Stimulated activated CD4-positive, alpha-beta T cell treated with anti-CD3 and anti-CD28 coated beads, Interleukin-15, amount 100 ng/mL, for 1 hour (primary cell): ENCODE data around the gene ETV3.
A peak's percentile ranks its signal among the peaks of the same experiment; 100 is the strongest.
"Not testable (repeated sequence)": the region's sequence is repeated elsewhere in the genome, so short reads cannot be mapped to it uniquely, and the experiment has no call there.

Experiments used
- DNase-seq, 2 donors: peaks; one replicate each; pipeline ENCODE4 v3.0.0-alpha.2; 2020; ENCODE audit warnings: low read depth in 1 of 2, low spot score in 1 of 2

The ETV3 gene

DNA sequence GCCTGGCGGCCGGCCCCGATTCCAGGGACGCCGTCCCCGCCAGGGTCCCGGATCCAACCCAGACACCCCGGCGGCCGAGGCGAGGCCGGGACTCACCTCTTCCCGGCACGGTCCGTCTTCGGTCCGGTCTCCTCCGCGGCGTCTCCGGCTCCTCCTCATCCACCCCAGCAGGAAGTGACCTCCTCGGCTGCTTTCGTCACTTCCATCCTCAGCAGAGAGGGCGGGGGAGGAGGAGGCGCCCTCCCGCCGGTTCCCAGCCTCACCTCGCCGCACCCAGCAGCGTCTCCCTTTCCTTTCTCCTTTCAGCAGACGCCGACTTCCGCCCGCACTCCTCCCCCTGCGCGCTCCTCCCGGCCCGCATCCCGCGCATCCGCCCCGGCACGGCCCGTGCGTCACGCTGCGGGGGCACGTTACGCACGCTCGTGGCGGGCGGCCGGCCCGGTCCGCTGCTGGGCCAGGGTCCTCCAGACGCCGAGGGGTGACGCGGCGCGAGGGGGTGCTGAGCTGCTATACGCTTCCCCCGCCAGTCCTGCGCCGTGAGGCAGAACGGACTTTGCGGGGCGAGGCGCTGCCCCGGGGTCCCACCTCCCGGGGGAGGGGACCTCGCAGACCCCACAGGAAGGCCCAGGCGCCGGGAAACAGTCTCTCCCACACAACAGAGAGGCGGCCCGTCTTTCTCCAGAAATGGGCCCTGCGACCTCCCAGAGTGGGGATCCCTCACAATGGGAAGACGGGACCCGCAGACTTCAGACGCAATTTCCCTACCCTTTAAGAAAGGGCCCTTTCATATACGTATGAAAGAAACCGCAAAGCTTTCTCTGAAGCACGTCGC, at the start of gene ETV3:
Gene ETV3 (minus strand): TSS at position 176 of the 832 bp plus-strand sequence. CDS start 2,043 bp downstream, outside the sequence.
- peak; percentile 66 to 67 for DNase-seq

DNA sequence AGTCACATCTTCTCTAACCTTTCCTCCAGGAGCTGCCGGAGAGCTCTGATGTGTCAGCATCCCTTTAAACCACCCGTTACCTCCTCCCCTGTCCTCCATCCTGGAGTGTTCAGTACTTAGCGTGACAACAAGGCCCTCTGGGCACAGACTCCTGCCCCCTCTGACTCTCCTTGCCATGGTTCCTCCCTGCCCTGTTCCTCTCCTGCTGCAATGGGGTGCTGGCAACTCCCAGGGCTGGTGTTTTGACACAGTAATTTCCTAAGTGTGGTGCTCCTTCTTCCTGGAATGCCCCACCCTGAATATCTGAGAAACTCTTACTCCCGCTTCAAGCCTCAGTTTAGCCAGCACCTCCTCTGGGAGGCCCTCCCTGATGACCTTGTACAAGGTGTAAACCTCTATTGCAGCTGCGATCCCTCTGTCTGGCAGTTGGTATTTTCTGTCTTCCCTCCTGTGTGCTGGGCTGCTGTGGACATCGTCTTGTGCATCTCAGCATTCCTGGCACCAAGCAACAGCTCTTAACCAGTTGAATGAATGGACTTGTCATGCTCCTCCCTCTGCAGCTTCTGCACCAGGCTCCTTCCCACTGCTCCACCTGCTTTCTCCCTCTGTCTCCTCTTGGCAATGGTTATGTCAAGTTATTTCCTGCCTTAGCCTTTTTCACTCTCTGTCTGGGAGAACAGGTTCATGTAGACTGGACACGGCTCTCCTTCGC, 48.2 kb upstream of the ETV3 start:
- no peak for DNase-seq

DNA sequence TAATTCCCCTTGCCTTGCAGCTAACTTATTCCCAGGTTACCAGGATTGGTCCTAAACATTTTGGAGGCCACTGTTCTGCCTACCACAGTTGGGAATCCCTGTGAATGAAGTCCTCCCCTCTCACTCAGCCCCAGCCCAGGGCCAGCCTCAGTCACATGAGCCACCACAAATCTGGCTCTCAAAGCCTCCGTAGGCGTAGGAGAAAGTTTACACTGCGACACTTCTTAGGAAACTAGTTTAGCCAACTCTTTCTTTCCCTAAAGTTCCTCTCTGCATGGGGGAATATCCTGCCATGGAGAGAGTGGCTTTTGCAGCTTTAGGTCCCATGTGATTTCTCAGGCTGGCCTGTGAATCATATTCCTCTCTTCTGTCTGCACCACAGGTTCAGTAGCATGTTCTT, 45.7 kb upstream of the ETV3 start:
- no peak for DNase-seq

DNA sequence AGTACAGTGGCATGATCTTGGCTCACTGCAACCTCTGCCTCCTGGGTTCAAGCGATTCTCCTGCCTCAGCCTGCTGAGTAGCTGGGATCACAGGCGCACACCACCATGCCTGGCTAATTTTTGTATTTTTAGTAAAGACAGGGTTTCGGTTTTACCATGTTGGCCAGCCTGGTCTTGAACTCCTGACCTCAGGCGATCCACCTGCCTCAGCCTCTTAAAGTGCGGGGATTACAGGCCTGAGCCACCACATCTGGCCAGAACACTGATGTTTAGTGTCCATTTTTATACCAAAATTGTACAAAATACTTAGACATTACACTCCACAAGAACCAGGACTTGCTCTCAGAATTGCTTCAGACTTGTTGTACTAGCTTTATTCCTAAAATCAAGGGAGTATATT, 44.2 kb upstream of the ETV3 start:
- not testable (repeated sequence) for DNase-seq

DNA sequence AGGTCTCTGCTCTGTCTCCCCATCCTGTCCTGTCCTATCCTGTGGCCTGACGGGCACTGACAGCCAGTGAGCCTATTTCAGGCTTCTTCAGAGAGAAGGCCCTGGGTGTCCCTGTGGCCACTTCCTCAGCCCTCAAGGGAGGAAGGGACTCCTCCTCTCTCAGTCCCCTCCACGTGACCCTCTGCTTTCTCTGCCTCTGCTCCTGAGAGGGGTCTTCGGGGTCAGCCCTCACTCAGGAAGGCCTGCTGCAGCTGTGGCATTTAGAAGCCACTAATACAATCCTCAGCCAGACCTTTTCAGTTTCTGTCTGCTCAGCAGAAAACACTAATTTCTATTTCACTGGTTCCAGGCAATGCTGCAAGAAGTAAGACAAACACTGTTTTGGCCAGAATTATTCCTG, 43.6 kb upstream of the ETV3 start:
- no peak for DNase-seq

DNA sequence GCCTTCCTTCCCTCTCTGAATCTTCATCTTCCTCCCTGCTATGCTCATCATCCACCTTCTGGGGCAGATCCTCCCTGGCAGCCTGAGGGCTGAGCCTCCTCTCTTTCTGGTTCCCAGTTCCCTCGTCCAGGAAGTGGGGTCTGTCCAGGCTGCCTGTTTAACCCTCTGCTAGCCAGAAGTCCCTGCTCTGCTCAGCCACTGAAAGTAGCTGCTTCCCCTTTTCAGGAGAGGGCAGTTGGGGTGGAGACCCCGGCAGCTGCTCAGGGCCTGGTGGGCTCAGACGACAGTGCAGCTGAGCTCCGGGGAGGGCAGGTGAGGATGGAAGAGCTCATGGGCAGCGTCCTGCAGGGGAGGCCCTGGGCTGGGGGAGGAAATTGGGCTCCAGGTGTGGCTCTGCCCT, 43.1 kb upstream of the ETV3 start:
- no peak for DNase-seq

DNA sequence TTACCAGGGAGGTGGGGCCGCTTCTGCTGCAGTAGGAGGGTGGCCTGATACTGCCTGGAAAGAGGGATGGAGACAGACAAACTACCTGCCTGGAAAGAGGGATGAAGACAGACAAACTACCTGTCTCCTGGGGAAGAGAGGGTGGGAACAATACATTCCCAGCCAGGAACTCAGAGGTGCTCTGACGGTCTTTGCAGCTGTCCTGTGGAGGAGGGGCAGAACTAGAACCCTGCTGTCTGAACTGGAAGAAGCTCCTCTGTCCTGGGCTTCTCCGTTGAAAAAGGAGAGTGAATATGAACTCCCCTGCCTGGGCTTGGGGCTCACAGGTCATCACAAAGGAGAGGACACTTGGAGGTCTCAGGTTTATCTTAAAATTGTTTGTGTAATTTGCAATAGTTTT, 40.3 kb upstream of the ETV3 start:
- DNase-seq = no peak

DNA sequence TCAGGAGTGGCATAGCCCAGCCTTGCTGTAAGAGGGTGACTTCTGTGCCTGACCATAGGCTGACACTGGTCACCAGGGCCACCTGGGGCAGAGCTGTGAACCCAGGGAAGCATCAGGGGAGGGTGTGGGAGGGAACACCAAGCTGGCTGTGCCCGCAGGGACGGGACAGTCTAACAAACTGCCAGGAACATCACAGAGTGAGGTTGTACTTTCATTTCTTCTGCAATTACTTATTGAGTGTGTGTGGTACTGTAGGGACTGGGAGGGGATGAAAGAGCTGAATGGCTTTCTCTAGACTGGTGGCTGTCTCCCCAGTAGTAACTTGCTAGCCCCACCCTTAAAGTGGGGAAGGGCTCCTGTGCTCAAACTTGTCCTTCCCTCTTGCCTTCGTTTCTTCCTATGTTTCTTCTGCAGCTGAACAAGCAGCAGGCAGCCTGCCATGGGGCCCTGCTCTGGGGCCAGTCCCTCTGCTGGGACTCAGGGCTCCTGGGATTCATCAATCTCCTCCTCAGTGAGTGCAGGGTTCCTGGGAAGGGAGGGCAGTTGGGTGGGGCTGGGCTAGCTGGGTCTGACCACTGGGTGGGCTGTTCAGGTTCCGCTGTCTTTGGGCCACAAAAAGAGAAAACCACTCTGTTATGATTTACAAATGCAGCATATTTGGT, 39.7 kb upstream of the ETV3 start:
- no peak for DNase-seq

DNA sequence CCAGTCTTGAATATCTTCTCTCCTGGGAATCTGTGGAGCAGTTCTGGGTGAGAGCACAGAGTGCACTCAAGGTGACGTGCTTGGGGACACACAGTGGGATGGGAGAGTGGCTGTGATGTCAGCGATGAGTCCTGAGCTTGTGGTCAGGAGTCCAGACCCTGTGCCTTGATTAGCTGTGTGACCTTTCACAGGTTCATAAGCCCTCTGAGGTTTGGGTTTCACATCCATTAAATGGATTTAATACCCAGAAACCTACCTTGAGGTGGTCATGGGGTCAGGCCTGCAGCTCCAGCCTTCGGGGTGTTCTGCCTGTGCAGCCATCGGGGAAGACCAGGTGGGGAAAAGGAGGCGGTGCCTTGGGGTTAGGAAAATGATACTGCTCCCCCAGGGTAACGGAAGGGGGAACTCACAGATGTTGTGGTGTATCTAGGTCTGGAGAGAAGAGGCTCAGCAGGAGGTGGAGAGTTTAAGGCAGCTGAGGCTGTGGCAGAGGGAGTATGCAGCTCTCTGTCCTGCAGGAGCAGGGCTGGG, 38.5 kb upstream of the ETV3 start:
- no peak for DNase-seq

DNA sequence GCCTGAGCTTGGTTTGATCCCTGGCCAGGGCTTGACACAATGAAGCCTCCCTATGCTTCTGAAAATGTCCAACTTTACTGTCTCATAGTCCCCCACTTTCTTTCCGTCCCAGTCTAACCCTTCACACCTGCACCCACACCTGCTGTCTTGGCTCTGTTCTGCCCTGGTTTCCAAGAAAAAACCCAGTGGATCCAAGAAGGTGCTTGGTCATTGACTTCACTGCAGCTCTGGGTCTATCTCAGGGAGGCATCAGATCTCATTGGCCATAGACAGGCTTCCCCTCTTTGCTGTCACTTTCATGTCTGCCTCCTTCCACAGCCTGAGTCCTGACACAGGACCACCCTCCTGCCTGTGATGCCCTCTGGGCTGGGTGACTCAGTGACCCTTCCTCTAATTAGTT, 37.8 kb upstream of the ETV3 start:
- DNase-seq = no peak

DNA sequence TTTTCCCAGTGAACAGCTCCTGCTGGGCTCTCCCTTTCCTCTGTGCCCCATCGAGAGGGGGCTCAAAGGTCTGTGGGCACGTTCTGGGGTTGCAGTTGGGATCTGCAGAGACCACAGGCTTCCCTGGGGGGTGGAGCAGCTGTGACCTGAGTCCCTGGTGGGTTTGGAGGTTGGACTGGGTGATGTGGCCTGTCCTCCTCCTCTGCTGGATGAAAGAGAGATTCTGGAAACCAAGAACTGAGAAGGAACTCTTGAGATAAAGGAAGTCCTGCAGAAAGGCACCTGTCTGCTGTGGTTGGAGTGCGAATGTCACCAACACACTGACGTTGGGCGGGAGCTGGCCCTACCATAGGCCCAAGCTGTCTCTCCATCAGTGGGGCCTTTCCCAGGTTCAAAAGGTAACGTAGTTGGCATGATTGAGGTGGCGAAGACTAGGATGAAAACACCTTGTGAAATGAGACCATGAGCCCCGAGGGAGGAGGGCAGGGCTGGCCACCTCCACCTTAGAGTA, 35.8 kb upstream of the ETV3 start:
- no peak for DNase-seq

DNA sequence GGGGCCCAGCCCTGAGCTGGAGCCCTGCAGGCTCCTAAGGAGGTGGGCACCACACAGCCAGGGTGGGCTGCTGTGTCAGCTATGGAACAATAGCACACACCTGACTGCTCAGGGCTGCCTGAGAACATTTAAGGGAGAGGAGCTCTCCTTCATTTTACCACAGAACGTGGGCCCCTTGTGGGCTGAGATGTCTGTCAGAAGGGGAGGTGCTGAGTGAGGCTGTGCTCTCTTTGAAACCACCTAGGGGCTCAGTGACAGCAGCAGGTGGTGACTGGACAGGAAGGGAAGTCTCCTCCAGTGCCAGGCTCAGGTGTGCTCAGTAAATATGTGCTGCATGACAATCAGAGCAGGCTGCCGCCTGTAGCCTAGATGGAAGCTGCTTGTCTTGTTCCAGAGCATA, 35.0 kb upstream of the ETV3 start:
- DNase-seq = not testable (repeated sequence)

DNA sequence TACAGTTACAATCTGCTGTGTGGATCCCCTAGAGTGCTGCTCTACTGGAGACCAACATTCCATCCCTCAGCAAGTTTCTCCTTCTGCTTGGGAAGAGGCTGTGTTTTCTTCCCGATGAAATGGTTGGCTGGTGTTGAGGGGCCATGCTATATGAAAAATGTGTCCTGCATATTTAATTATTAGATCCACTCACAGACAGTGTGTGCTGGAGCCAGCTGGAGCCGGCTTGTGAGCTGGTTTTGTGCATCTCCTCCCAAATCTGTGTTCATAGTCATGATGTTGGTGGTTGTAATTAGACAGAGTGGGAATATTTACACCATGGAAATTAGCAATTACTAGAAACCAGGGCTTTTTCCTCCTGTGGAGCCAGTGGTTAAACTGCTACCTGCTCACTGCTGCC, 34.4 kb upstream of the ETV3 start:
- DNase-seq = not testable (repeated sequence)

DNA sequence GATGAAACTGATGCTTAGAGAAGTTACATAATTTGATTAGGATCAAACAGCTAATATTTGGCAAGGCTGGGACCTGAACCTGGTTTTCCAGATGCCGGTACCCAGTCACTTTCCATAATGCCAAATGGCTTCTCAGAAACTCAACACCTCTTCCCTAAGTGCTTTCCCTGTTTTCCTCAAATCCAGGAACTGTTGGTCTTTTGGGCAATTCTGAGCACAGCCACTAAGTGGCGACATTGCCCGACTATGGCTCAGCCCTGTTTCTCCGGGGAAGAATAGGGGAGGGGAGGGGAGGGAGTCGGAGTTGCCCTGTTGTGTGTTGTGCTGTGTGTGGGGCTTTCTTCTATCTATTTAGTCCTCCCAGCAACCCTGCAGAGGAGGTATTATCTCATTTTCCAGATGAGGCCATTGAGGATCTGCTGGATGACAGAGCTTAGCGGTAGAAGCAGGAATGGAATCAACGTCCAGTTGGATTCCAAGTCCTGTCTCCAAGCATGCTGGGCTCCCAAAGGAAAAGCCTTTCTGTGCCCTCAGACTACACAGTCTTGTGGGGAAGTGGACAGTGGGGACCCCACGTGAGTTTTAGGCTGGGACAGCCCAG, 33.8 kb upstream of the ETV3 start:
- DNase-seq = not testable (repeated sequence)

DNA sequence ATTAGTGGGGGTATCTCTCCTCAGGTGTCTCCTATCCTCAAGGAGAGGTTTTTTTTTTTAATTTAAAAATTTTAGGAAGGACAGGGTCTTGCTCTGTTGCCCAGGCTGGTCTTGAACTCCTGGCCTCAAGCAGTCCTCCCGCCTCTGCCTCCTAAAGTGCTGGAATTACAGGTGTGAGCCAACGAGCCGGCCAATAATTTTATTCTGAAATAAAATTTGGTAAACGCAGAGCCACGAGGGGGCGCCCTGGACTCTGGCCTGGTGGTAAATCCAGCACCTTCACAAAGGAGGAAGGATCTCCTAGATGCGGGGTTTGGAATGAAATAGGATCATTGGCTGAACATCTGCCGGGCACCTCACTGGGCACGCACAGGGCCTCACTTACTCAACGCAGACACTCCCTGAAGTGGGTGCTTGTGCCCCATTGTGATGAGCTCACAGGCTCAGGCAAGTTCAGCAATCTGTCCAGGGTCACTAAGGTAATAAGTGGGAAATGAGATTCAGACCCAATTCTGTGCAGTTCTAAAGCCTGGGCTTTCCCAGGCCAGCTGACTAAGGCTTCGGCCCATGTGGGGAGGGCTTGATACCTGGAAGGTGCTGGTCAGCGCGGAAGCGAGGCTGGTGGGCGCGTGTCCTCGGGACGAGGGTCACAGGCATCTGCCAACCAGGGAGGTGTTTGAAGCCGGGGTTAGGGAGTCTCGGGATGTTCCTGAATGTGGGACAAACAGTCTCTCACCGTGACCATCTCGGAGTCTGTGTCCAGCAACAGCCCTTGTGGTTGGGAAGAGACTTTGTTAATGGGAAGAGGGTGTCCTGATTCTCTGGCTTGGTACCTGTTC, 32.7 kb upstream of the ETV3 start:
- no peak for DNase-seq

DNA sequence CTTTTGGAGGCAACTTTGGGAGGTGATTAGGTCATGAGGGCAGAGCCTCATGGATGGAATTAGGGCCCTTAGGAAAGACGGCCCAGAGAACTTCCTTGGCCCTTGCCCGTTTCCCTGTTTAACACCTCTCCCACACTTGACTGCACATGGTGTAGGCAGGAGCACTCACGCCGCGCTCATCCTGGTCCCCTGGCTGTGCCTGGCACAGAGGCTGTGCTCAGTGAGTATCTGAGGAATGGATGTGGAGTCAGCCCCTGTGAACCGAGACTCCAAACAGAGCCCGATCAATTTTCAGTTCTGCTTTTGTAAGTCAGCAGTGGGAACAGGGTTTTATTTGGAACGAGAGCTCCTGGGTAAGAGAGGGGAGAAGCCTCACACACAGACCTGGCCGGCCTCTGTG, 29.8 kb upstream of the ETV3 start:
- DNase-seq = no peak

DNA sequence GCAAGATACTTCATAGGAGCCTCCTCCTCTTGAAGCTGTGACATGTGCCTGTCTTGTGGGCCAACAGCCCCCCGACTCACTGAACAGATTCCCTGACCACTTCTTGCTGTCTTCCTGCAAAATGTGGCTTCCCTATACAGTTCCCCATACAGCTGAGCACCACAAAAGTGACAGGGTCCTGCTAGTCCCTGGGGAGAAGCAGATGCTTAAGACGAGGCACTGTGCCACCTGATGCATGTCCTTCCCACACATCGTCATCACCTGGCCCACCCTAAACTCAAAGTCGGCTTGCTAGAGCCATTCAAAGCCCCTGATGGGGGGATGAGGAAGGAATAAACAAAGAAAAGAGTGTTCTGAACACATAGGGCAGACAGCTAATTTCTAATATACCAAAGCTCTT, 29.2 kb upstream of the ETV3 start:
- DNase-seq = no peak

DNA sequence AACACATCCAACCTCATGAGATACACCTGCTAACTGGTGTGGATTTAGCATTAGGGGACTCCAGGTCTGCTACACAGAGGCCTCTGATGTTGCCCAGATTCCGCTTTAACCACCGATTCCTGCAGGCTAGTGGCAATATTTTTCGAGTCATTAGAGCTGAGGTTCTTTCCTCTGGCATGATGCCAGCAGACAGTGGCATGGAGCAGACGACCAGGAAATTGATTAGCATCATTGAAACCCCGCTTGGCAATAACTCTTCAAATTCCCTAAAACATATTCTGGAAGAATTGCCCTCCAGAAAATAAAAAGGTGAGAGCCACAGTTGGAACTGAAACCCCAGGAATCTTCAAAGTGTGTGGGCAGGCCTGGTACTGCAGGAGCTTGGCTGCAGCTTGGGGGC, 28.4 kb upstream of the ETV3 start:
- DNase-seq = no peak

DNA sequence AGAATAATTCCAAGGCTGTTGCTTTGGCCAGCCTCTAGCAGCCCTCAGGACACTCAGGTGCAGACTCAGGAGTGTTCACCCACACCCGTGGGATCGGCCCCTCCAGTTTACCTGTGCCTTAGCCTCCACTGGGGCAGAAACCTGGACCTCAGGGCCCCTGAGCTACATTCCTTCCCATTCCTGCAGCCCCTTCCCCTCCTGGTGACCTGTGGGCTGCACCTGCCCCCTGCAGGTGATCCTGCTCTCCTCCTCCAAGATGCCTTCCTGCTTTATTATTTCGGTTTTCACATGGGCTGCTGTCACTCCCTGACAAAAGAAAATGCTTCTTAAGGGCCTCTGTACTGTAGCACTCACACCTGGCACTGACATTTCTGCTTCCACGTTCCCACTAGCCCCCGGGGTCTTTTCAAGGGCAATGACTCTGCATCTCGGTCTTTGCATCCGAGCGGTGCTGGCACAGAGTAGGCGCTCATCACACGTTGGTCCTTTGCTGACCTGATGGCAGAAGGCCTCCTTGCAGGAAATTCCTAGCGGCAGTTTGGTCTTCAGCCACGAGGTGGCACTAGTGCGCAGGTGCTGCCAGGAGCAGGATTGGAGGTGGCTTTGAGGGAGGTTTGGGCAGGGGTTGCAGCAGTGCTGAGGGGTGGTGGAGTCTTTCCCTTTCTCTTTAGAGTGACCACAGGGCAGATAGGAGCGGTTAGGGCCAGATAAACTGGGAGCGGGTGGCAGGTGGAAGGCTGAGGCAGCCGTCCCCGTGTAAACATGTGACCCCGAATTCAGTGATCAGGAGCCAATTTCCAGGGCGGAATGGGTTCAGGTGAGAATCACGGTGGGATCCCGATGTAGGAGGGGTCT, 25.3 kb upstream of the ETV3 start:
- DNase-seq = peak; percentile 38 to 57
